BJ (cell line): ENCODE measurements around the gene FBXO21. TPM values are rescaled to one million over a fixed set of nuclear protein-coding genes. Genes with fewer than 3 reads are reported as not detected.

Experiments
- CTCF ChIA-PET: fragments of 350-600 bp; formaldehyde crosslinking; extraction: SDS; loops from one replicate; lab custom pipeline; 2021; ENCODE audit warnings: antibody characterized with exemption, inconsistent platforms; lab: Yijun Ruan, JAX
- POLR2A ChIA-PET: fragments of 300-600 bp; sonication (Branson Sonifier 250); formaldehyde crosslinking; extraction: SDS; loops from one replicate; lab custom pipeline; 2021; ENCODE audit warnings: antibody characterized with exemption; lab: Charles Lee
- DNase-seq: peaks from one replicate; pipeline ENCODE4 v3.0.0-alpha.2; 2011; ENCODE audit warnings: low read depth
- H3K27me3 ChIP-seq: 2 replicates; pipeline ENCODE4 v1.6.0; 2011; ENCODE audit warnings: low read length; ENCODE audit not compliant: control insufficient read depth, insufficient read depth
- H3K36me3 ChIP-seq: 2 replicates; pipeline ENCODE4 v1.5.1; 2011; ENCODE audit warnings: low read length; ENCODE audit not compliant: control insufficient read depth, insufficient read depth
- H3K4me3 ChIP-seq: 2 replicates; pipeline ENCODE4 v1.5.1; 2011; ENCODE audit warnings: low read depth, mild to moderate bottlenecking, control low read depth, low read length
- CTCF ChIP-seq: IDR thresholded peaks from 2 replicates; pipeline ENCODE4 v1.5.1; 2011; ENCODE audit warnings: low read depth, mild to moderate bottlenecking, control low read depth, inconsistent platforms, low read length, moderate library complexity; ENCODE audit not compliant: insufficient read depth
- polyA plus RNA-seq: library from polyadenylated mRNA; depleted of rRNA; stranded (reverse); fragments of >200 nt; gene quantifications from 2 replicates; pipeline ENCODE4 v1.2.3, GENCODE V29; 2011

Gene FBXO21
- polyA plus RNA-seq, 1 experiment: 28.9 TPM

GRCh38 chr12:117158911-117159553 lies 31.2 kb downstream of the FBXO21 start:
- ChIA-PET POLR2A (no interaction called here), CTCF (no interaction called here)
- no peak for TF ChIP-seq CTCF
- H3K36me3 ChIP-seq: peaks cover 27% of the 10 kb centered on the region
- H3K4me3 ChIP-seq: no peak overlapping the region
- no peaks in the 10 kb centered on the region for H3K27me3 ChIP-seq
- no peak for DNase-seq

- CTCF ChIA-PET: interaction anchor here (0.9 kb wide), 1 partner anchor 132 kb away, joined by 3 read pairs; no protein-coding TSS in a partner anchor
- POLR2A ChIA-PET: no interaction called here
- no peaks in the 10 kb centered on the region for H3K27me3 ChIP-seq
- H3K36me3 ChIP-seq: peaks cover 25% of the 10 kb centered on the region
- no peak for TF ChIP-seq CTCF
- DNase-seq: no peak
- no peak overlapping the region for H3K4me3 ChIP-seq
Measured at GRCh38 chr12:117158096-117158495, 32.2 kb downstream of the FBXO21 start.

- Histone ChIP-seq H3K27me3 (no peaks in the 10 kb centered on the region), H3K36me3 (peaks cover 14% of the 10 kb centered on the region), H3K4me3 (no peak overlapping the region)
- DNase-seq: no peak
- TF ChIP-seq CTCF: peak; percentile 75
- ChIA-PET CTCF (interaction anchor here (0.9 to 1.6 kb wide), 3 partner anchors 8 to 16 kb away, joined by 3 to 4 read pairs (median 3); no protein-coding TSS in a partner anchor), POLR2A (no interaction called here)
Measured at GRCh38 chr12:117155278-117156060, 34.8 kb downstream of the FBXO21 start.

- CTCF ChIA-PET: no interaction called here
- no peak for DNase-seq
- no peaks in the 10 kb centered on the region for H3K27me3 ChIP-seq
- no peak for TF ChIP-seq CTCF
- H3K4me3 ChIP-seq: no peak overlapping the region
- POLR2A ChIA-PET: no interaction called here
- H3K36me3 ChIP-seq: peaks cover 14% of the 10 kb centered on the region
Measured at GRCh38 chr12:117152793-117153775, 37.2 kb downstream of the FBXO21 start.
